Mesenchymal stem cell (in vitro differentiated cells and primary cell): ENCODE measurements around the gene VGLL4.

Source experiments
- DNase-seq: peaks from one replicate; pipeline ENCODE4 v3.0.0-alpha.2; 2013
- H2AFZ ChIP-seq: one replicate; pipeline ENCODE4 v1.6.1; 2013; ENCODE audit warnings: low read depth, mild to moderate bottlenecking, control low read depth, inconsistent platforms, low read length, moderate library complexity
- H2AK5ac ChIP-seq: 2 replicates; pipeline ENCODE4 v1.6.1; 2013; ENCODE audit warnings: low read length, moderate library complexity, mild to moderate bottlenecking, inconsistent platforms; ENCODE audit not compliant: severe bottlenecking
- H2BK120ac ChIP-seq: one replicate; pipeline ENCODE4 v1.6.1; 2013; ENCODE audit warnings: low read depth, mild to moderate bottlenecking, inconsistent platforms, low read length, moderate library complexity
- H2BK12ac ChIP-seq, 2 experiments: one replicate each; pipeline ENCODE4 v1.6.1; 2013; ENCODE audit warnings: inconsistent platforms in 2 of 2, low read length in 2 of 2, mild to moderate bottlenecking in 2 of 2, moderate library complexity in 2 of 2, control low read depth in 1 of 2
- H2BK15ac ChIP-seq: one replicate; pipeline ENCODE4 v1.6.1; 2013; ENCODE audit warnings: mild to moderate bottlenecking, low read depth, inconsistent platforms; ENCODE audit not compliant: poor library complexity, severe bottlenecking
- H2BK5ac ChIP-seq: 2 replicates; pipeline ENCODE4 v1.6.1; 2013; ENCODE audit warnings: low read depth, mild to moderate bottlenecking, low read length, control low read depth, inconsistent platforms; ENCODE audit not compliant: poor library complexity, severe bottlenecking
- H3K14ac ChIP-seq, 2 experiments: one replicate each; pipeline ENCODE4 v1.6.1; 2013; ENCODE audit warnings: inconsistent platforms in 2 of 2, low read length in 2 of 2, control low read depth in 1 of 2, mild to moderate bottlenecking in 1 of 2, moderate library complexity in 1 of 2
- H3K18ac ChIP-seq, 2 experiments: one replicate each; pipeline ENCODE4 v1.6.1; 2013; ENCODE audit warnings: inconsistent platforms in 2 of 2, low read length in 2 of 2, control low read depth in 1 of 2, low read depth in 1 of 2, mild to moderate bottlenecking in 1 of 2
- H3K23ac ChIP-seq, 2 experiments: one replicate each; pipeline ENCODE4 v1.6.1; 2013; ENCODE audit warnings: inconsistent platforms in 2 of 2, low read length in 2 of 2, mild to moderate bottlenecking in 2 of 2, moderate library complexity in 2 of 2, control low read depth in 1 of 2
- H3K27ac ChIP-seq: 2 replicates; pipeline ENCODE4 v1.5.1; 2013; ENCODE audit warnings: mild to moderate bottlenecking, moderate library complexity, low read length, control low read depth, inconsistent platforms; ENCODE audit not compliant: poor library complexity, severe bottlenecking
- H3K27me3 ChIP-seq, 2 experiments: 2 replicates each; pipeline versions ENCODE4 v1.6.1 to v1.7.0; 2013; ENCODE audit warnings: low read length in 2 of 2, mild to moderate bottlenecking in 2 of 2, moderate library complexity in 2 of 2, control low read depth in 1 of 2, inconsistent platforms in 1 of 2; ENCODE audit not compliant: control insufficient read depth in 1 of 2, insufficient read depth in 1 of 2
- H3K36me3 ChIP-seq, 2 experiments: 2 replicates each; pipeline versions ENCODE4 v1.6.1 to v1.7.0; 2013; ENCODE audit warnings: low read length in 2 of 2, control low read depth in 1 of 2, inconsistent platforms in 1 of 2, low read depth in 1 of 2, mild to moderate bottlenecking in 1 of 2; ENCODE audit not compliant: insufficient read depth in 2 of 2, control insufficient read depth in 1 of 2
- H3K4ac ChIP-seq, 2 experiments: one replicate each; pipeline ENCODE4 v1.6.1; 2013; ENCODE audit warnings: inconsistent platforms in 2 of 2, low read length in 2 of 2, mild to moderate bottlenecking in 2 of 2, moderate library complexity in 2 of 2, control low read depth in 1 of 2, low read depth in 1 of 2
- H3K4me1 ChIP-seq: 2 replicates; pipeline ENCODE4 v1.6.1; 2013; ENCODE audit warnings: low read depth, low read length, control low read depth; ENCODE audit not compliant: control insufficient read depth, insufficient read depth
- H3K4me2 ChIP-seq: 2 replicates; pipeline ENCODE4 v1.6.1; 2013; ENCODE audit warnings: low read length, mild to moderate bottlenecking, inconsistent platforms; ENCODE audit not compliant: poor library complexity, severe bottlenecking
- H3K4me3 ChIP-seq, 2 experiments: 2 replicates each; pipeline versions ENCODE4 v1.5.1 to v1.7.0; 2013; ENCODE audit warnings: low read length in 2 of 2, mild to moderate bottlenecking in 2 of 2, control low read depth in 1 of 2, low read depth in 1 of 2; ENCODE audit not compliant: insufficient read depth in 1 of 2
- H3K79me1 ChIP-seq: replicated peaks from 2 replicates; pipeline ENCODE4 v1.6.1; 2013; ENCODE audit warnings: mild to moderate bottlenecking, control low read depth, low read length, inconsistent platforms; ENCODE audit not compliant: poor library complexity, severe bottlenecking
- H3K9ac ChIP-seq: 2 replicates; pipeline ENCODE4 v1.7.0; 2013; ENCODE audit warnings: mild to moderate bottlenecking, low read length, moderate library complexity
- H3K9me3 ChIP-seq: 2 replicates; pipeline ENCODE4 v1.7.0; 2013; ENCODE audit warnings: mild to moderate bottlenecking, low read length; ENCODE audit not compliant: control insufficient read depth
- H4K8ac ChIP-seq: one replicate; pipeline ENCODE4 v1.6.1; 2013; ENCODE audit warnings: inconsistent platforms, mild to moderate bottlenecking, low read length, moderate library complexity
- H4K91ac ChIP-seq: one replicate; pipeline ENCODE4 v1.6.1; 2013; ENCODE audit warnings: mild to moderate bottlenecking, low read length, inconsistent platforms
- WGBS: methylation state at CpG from one replicate; pipeline ENCODE4 v1.1.7; 2013; ENCODE audit warnings: mixed read lengths; 5-methylcytosine and 5-hydroxymethylcytosine counted together

VGLL4 gene

GRCh38 chr3:11568503-11569155, 75.1 kb downstream of the VGLL4 start:
- Histone ChIP-seq H3K4me2 (peak overlapping the region; percentile 62), H3K18ac (peak overlapping the region; percentile 98 to 100), H3K14ac (peak overlapping the region in 1 of 2 experiments; percentile 100), H2BK5ac (peak overlapping the region; percentile 92), H2BK12ac (peak overlapping the region; percentile 72 to 100), H3K27ac (peak overlapping the region; percentile 99), H2BK15ac (peak overlapping the region; percentile 97), H2AK5ac (peak overlapping the region; percentile 65), H3K23ac (peak overlapping the region in 1 of 2 experiments; percentile 96), H3K4me3 (peak overlapping the region; percentile 49 to 69), H2BK120ac (peak overlapping the region; percentile 97), H3K9me3 (no peaks in the 10 kb centered on the region), H3K9ac (peak overlapping the region; percentile 95), H3K4me1 (peaks cover 43% of the 10 kb centered on the region), H3K4ac (peak overlapping the region; percentile 94 to 99), H4K91ac (peak overlapping the region; percentile 99), H3K79me1 (peaks cover 15% of the 10 kb centered on the region), H2AFZ (no peak overlapping the region), H3K27me3 (no peaks in the 10 kb centered on the region), H4K8ac (peak overlapping the region; percentile 98), H3K36me3 (peaks cover 48 to 60% of the 10 kb centered on the region in 2 experiments)
- peak; percentile 97 for DNase-seq
- WGBS, result 26% methylated on average over 28 of the region's 29 CpGs

- WGBS, result 75% methylated on average over 27 of the region's 27 CpGs
These were observed 75.9 kb downstream of the VGLL4 start for GRCh38 chr3:11567516-11568467.

GRCh38 chr3:11566916-11567315, 76.8 kb downstream of the VGLL4 start:
- Histone ChIP-seq H2BK12ac (peak overlapping the region; percentile 16 to 45), H2BK120ac (no peak overlapping the region), H2AFZ (no peak overlapping the region), H3K9me3 (no peaks in the 10 kb centered on the region), H3K4me3 (no peak overlapping the region), H3K27me3 (no peaks in the 10 kb centered on the region), H3K23ac (no peak overlapping the region), H4K91ac (peak overlapping the region; percentile 65), H2AK5ac (no peak overlapping the region), H3K27ac (no peak overlapping the region), H2BK5ac (no peak overlapping the region), H3K36me3 (peaks cover 54 to 66% of the 10 kb centered on the region in 2 experiments), H3K9ac (no peak overlapping the region), H3K18ac (no peak overlapping the region), H3K4me1 (peaks cover 53% of the 10 kb centered on the region), H3K4ac (no peak overlapping the region), H3K4me2 (no peak overlapping the region), H2BK15ac (no peak overlapping the region), H3K14ac (no peak overlapping the region), H3K79me1 (peaks cover 26% of the 10 kb centered on the region), H4K8ac (peak overlapping the region; percentile 52)
- no peak for DNase-seq
- WGBS, result 84% methylated on average over 14 of the region's 17 CpGs

More at GRCh38 chr3:11567516-11568467, 75.9 kb downstream of the VGLL4 start:
- Histone ChIP-seq H3K14ac (peak overlapping the region in 1 of 2 experiments; percentile 100), H4K91ac (peak overlapping the region; percentile 99), H3K4me1 (peaks cover 46% of the 10 kb centered on the region), H2AFZ (no peak overlapping the region), H3K79me1 (peaks cover 22% of the 10 kb centered on the region), H3K27ac (peak overlapping the region; percentile 99), H2BK5ac (peak overlapping the region; percentile 92), H3K4ac (peak overlapping the region; percentile 94 to 99), H3K27me3 (no peaks in the 10 kb centered on the region), H3K18ac (peak overlapping the region; percentile 98 to 100), H2BK12ac (peak overlapping the region; percentile 72 to 100), H2BK15ac (peak overlapping the region; percentile 97), H3K9me3 (no peaks in the 10 kb centered on the region), H2BK120ac (peak overlapping the region; percentile 97), H3K4me2 (peak overlapping the region; percentile 62), H3K36me3 (peaks cover 52 to 64% of the 10 kb centered on the region in 2 experiments), H3K23ac (peak overlapping the region in 1 of 2 experiments; percentile 96), H3K9ac (peak overlapping the region; percentile 95), H2AK5ac (peak overlapping the region; percentile 65), H4K8ac (peak overlapping the region; percentile 98), H3K4me3 (peak overlapping the region; percentile 49 to 69)
- DNase-seq, result peak; percentile 91

- Histone ChIP-seq H3K36me3 (peaks cover 53 to 68% of the 10 kb centered on the region in 2 experiments), H2BK15ac (no peak overlapping the region), H3K14ac (no peak overlapping the region), H3K4me2 (no peak overlapping the region), H3K27ac (no peak overlapping the region), H2BK120ac (no peak overlapping the region), H4K91ac (no peak overlapping the region), H3K4ac (no peak overlapping the region), H3K9ac (no peak overlapping the region), H2BK12ac (no peak overlapping the region), H3K9me3 (no peaks in the 10 kb centered on the region), H2AK5ac (no peak overlapping the region), H3K4me1 (peaks cover 56% of the 10 kb centered on the region), H3K79me1 (peaks cover 25% of the 10 kb centered on the region), H3K4me3 (no peak overlapping the region), H2AFZ (no peak overlapping the region), H3K23ac (no peak overlapping the region), H3K18ac (no peak overlapping the region), H4K8ac (no peak overlapping the region), H3K27me3 (no peaks in the 10 kb centered on the region), H2BK5ac (no peak overlapping the region)
- 97% methylated on average over 20 of the region's 20 CpGs for WGBS
- DNase-seq, result no peak
These were observed 77.2 kb downstream of the VGLL4 start for GRCh38 chr3:11566478-11566877.
